WTC11 (cell line): ENCODE results near the gene PCBP3. TPM values are rescaled to one million over a fixed set of nuclear protein-coding genes. Genes with fewer than 3 reads are reported as not detected.

Experiments used
- ATAC-seq: fragments of 200-7000 bp; cut with Tn5 transposase; 2 replicates; pipeline ENCODE4 v1.10.0; 2021; ENCODE audit warnings: mild to moderate bottlenecking, moderate library complexity
- CTCF ChIA-PET: fragments of 300-600 bp; sonication (Branson Sonifier 250); formaldehyde crosslinking; loops from one replicate; lab custom pipeline; 2021; ENCODE audit warnings: antibody characterized with exemption; lab: Charles Lee
- POLR2A ChIA-PET: fragments of 350-600 bp; sonication (Branson Sonifier 250); formaldehyde crosslinking; loops from one replicate; lab custom pipeline; 2021; ENCODE audit warnings: antibody characterized with exemption; lab: Charles Lee
- DNase-seq: peaks from one replicate; pipeline ENCODE4 v3.0.0; 2021; ENCODE audit warnings: low spot score
- H3K27ac Mint-ChIP-seq: 2 replicates; pipeline ENCODE4 v1.8.0; 2021; ENCODE audit warnings: mixed read lengths
- H3K27me3 Mint-ChIP-seq: 2 replicates; pipeline ENCODE4 v1.8.0; 2021; ENCODE audit warnings: low read depth, mild to moderate bottlenecking, moderate library complexity, mixed read lengths
- H3K36me3 Mint-ChIP-seq: 2 replicates; pipeline ENCODE4 v1.8.0; 2021; ENCODE audit warnings: mixed read lengths
- H3K4me1 Mint-ChIP-seq: 2 replicates; pipeline ENCODE4 v1.8.0; 2022; ENCODE audit warnings: mixed read lengths
- H3K4me3 Mint-ChIP-seq: 2 replicates; pipeline ENCODE4 v1.8.0; 2021; ENCODE audit warnings: mild to moderate bottlenecking, moderate library complexity, mixed read lengths
- H3K9me3 Mint-ChIP-seq: 2 replicates; pipeline ENCODE4 v1.8.0; 2021; ENCODE audit warnings: mixed read lengths
- ESRRA ChIP-seq: sonication (generic); formaldehyde crosslinking; IDR thresholded peaks from 2 replicates; pipeline ENCODE4 v1.8.1; 2022; ENCODE audit warnings: mild to moderate bottlenecking, missing genetic modification reagents, borderline replicate concordance
- FOXK1 ChIP-seq: sonication (generic); formaldehyde crosslinking; IDR thresholded peaks from 2 replicates; pipeline ENCODE4 v1.8.0; 2022; ENCODE audit warnings: mild to moderate bottlenecking, moderate library complexity, missing genetic modification reagents
- HMGA2 ChIP-seq: fragments of 250-450 bp; sonication (Bioruptor Pico); IDR thresholded peaks from 2 replicates; pipeline ENCODE4 v1.4.0; 2021; ENCODE audit warnings: mild to moderate bottlenecking, moderate library complexity
- MYBL2 ChIP-seq: sonication (generic); formaldehyde crosslinking; IDR thresholded peaks from 2 replicates; pipeline ENCODE4 v1.8.1; 2023; ENCODE audit warnings: mild to moderate bottlenecking, moderate library complexity, missing genetic modification reagents
- RELA ChIP-seq: sonication (generic); formaldehyde crosslinking; IDR thresholded peaks from 2 replicates; pipeline ENCODE4 v1.8.1; 2022; ENCODE audit warnings: missing genetic modification reagents, mild to moderate bottlenecking, borderline replicate concordance
- SMAD3 ChIP-seq: sonication (generic); formaldehyde crosslinking; IDR thresholded peaks from 2 replicates; pipeline ENCODE4 v1.8.0; 2022; ENCODE audit warnings: missing genetic modification reagents, mild to moderate bottlenecking, borderline replicate concordance
- SOX15 ChIP-seq: fragments of 250-450 bp; sonication (Bioruptor Pico); IDR thresholded peaks from 2 replicates; pipeline ENCODE4 v1.9.0; 2021; ENCODE audit warnings: mild to moderate bottlenecking
- ZNF317 ChIP-seq: sonication (generic); formaldehyde crosslinking; IDR thresholded peaks from 2 replicates; pipeline ENCODE4 v1.8.1; 2023; ENCODE audit warnings: low read depth, mild to moderate bottlenecking, moderate library complexity, missing genetic modification reagents, borderline replicate concordance
- total RNA-seq: library from RNA; stranded (reverse); gene quantifications from 3 replicates; pipeline ENCODE4 v1.2.3, GENCODE V29; 2021
- TF ChIP-seq, protein P1 (sequence below): sonication (generic); formaldehyde crosslinking; conservative IDR thresholded peaks from 2 replicates; pipeline ENCODE4 v1.8.1; 2022; ENCODE audit warnings: mild to moderate bottlenecking, missing genetic modification reagents
- TF ChIP-seq, protein P2 (sequence below): sonication (generic); formaldehyde crosslinking; IDR thresholded peaks from 2 replicates; pipeline ENCODE4 v1.8.1; 2023; ENCODE audit warnings: mild to moderate bottlenecking, missing genetic modification reagents, moderate library complexity
- TF ChIP-seq, protein P3 (sequence below): fragments of 250-450 bp; sonication (Bioruptor Pico); IDR thresholded peaks from 2 replicates; pipeline ENCODE4 v2.1.2; 2022; ENCODE audit warnings: mild to moderate bottlenecking, moderate library complexity
- TF ChIP-seq, protein P4 (sequence below): sonication (generic); formaldehyde crosslinking; IDR thresholded peaks from 2 replicates; pipeline ENCODE4 v1.8.1; 2022; ENCODE audit warnings: missing genetic modification reagents, borderline replicate concordance
- TF ChIP-seq, protein P5 (sequence below): fragments of 250-450 bp; sonication (Bioruptor Pico); IDR thresholded peaks from 2 replicates; pipeline ENCODE4 v1.9.0; 2021; ENCODE audit warnings: mild to moderate bottlenecking
- TF ChIP-seq, protein P6 (sequence below): sonication (generic); formaldehyde crosslinking; IDR thresholded peaks from 2 replicates; pipeline ENCODE4 v1.8.0; 2023; ENCODE audit warnings: missing genetic modification reagents
- TF ChIP-seq, protein P7 (sequence below): fragments of 250-450 bp; sonication (Bioruptor Pico); IDR thresholded peaks from 2 replicates; pipeline ENCODE4 v1.9.0; 2021; ENCODE audit warnings: moderate library complexity, mild to moderate bottlenecking, inconsistent platforms, borderline replicate concordance
- TF ChIP-seq, protein P8 (sequence below): sonication (generic); formaldehyde crosslinking; IDR thresholded peaks from 2 replicates; pipeline ENCODE4 v1.8.1; 2023; ENCODE audit warnings: mild to moderate bottlenecking, moderate library complexity, missing genetic modification reagents

The PCBP3 gene
- total RNA-seq, 1 experiment from 2014 or later: 8.5 TPM

DNA sequence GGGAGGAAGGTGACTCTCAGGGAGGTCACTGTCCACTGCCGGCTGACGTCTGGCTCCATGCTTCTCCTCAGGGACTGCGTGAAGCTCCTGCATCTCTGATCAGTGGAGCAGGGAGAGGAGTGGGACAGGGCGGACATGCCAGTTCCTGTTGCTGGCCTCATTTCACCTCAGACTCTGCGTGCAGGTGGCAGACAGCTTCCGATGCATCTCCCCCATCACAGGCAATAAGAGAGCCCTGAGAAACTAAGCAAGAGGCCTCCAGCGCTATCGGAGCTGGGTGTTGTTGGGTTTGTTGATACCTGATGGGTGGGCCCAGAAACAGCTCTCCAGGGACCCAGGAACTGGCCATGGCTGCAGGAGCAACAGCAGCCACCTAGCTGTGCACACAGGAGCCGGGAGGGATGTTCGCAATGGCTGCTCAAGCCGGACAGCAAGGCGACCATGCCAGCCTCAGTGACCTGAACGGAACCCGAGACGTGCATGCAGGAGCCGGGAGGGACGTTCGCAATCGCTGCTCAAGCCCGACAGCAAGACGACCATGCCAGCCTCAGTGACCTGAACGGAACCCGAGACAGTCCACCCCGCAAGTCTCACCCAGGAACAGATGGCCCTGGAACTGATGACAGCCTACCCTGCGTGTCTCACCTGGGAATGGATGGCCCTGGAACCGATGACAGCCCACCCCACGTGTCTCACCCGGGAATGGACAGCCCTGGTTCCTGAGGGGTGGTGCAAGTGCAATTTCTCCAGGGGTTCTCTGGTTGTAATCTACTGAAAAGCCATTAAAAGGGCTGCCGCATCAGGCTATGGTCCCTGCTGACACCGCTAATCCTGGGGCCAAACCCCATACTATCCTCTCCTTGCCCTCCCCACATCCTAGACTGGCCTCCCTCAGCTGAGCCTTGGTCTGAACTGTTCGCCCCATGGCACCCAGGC, 14.2 kb upstream of the PCBP3 start:
- ATAC-seq (no peak), DNase-seq (no peak)
- peaks cover 9% of the 10 kb centered on the region for H3K9me3 Mint-ChIP-seq
- H3K4me3 Mint-ChIP-seq: no peak overlapping the region
- no peaks in the 10 kb centered on the region for H3K4me1 Mint-ChIP-seq
- H3K36me3 Mint-ChIP-seq: peaks cover 2% of the 10 kb centered on the region; the same call in 1 of the 2 replicates
- H3K27me3 Mint-ChIP-seq: peaks cover 9% of the 10 kb centered on the region
- H3K27ac Mint-ChIP-seq: no peak overlapping the region
- TF ChIP-seq, protein P1, sequence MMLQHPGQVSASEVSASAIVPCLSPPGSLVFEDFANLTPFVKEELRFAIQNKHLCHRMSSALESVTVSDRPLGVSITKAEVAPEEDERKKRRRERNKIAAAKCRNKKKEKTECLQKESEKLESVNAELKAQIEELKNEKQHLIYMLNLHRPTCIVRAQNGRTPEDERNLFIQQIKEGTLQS (CRISPR knock-in tag): no peak
- no peak for TF ChIP-seq SMAD3 (CRISPR knock-in tag)
- TF ChIP-seq ZNF317: no peak
- TF ChIP-seq FOXK1 (CRISPR knock-in tag): no peak
- TF ChIP-seq, all 79 proteins: peak for 0
- ChIA-PET POLR2A (no interaction called here), CTCF (no interaction called here)

DNA sequence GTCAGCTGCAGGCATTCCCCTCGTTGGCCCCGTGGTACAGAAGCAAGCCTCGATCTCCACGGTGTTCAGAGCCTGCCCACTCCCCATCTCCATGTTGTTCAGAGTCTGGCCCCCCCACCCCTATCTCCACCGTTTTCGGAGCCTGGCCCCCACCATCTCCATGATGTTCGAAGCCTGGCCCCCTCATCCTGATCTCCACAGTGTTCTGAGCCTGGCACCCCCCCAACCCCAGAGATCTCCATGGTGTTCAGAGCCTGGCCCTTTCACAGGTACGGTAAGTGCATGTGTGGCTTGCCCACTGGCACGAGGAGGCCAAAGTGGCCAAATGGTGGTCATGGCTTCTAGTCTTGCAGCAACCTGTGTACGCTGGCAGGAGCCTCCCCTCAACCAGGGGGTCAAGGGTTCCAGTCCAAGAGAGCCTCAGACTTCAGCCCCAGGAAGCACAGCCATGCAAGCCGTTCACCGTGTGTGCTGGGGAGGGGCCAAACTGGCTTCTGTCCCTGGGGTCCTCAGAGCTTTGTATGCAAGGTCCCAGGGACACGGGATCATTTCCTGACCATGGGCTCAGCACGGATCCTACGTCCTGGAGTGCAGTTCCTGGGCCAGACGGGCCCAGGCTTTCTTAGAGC, 13.3 kb upstream of the PCBP3 start:
- 0 out of 2 replicates have a peak, but pooled peaks cover 4% of the 10 kb centered on the region for H3K9me3 Mint-ChIP-seq
- POLR2A ChIA-PET: no interaction called here
- TF ChIP-seq HMGA2 (CRISPR knock-in tag) (no peak), MYBL2 (CRISPR knock-in tag) (no peak), ESRRA (CRISPR knock-in tag) (no peak), SOX15 (CRISPR knock-in tag) (no peak), RELA (CRISPR knock-in tag) (no peak)
- TF ChIP-seq, protein P2, sequence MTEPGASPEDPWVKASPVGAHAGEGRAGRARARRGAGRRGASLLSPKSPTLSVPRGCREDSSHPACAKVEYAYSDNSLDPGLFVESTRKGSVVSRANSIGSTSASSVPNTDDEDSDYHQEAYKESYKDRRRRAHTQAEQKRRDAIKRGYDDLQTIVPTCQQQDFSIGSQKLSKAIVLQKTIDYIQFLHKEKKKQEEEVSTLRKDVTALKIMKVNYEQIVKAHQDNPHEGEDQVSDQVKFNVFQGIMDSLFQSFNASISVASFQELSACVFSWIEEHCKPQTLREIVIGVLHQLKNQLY (CRISPR knock-in tag): no peak
- TF ChIP-seq, protein P3, sequence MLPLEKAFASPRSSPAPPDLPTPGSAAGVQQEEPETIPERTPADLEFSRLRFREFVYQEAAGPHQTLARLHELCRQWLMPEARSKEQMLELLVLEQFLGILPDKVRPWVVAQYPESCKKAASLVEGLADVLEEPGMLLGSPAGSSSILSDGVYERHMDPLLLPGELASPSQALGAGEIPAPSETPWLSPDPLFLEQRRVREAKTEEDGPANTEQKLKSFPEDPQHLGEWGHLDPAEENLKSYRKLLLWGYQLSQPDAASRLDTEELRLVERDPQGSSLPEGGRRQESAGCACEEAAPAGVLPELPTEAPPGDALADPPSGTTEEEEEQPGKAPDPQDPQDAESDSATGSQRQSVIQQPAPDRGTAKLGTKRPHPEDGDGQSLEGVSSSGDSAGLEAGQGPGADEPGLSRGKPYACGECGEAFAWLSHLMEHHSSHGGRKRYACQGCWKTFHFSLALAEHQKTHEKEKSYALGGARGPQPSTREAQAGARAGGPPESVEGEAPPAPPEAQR (CRISPR knock-in tag): no peak
- TF ChIP-seq, protein P4, sequence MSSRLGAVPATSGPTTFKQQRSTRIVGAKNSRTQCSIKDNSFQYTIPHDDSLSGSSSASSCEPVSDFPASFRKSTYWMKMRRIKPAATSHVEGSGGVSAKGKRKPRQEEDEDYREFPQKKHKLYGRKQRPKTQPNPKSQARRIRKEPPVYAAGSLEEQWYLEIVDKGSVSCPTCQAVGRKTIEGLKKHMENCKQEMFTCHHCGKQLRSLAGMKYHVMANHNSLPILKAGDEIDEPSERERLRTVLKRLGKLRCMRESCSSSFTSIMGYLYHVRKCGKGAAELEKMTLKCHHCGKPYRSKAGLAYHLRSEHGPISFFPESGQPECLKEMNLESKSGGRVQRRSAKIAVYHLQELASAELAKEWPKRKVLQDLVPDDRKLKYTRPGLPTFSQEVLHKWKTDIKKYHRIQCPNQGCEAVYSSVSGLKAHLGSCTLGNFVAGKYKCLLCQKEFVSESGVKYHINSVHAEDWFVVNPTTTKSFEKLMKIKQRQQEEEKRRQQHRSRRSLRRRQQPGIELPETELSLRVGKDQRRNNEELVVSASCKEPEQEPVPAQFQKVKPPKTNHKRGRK: no peak
- TF ChIP-seq, protein P5, sequence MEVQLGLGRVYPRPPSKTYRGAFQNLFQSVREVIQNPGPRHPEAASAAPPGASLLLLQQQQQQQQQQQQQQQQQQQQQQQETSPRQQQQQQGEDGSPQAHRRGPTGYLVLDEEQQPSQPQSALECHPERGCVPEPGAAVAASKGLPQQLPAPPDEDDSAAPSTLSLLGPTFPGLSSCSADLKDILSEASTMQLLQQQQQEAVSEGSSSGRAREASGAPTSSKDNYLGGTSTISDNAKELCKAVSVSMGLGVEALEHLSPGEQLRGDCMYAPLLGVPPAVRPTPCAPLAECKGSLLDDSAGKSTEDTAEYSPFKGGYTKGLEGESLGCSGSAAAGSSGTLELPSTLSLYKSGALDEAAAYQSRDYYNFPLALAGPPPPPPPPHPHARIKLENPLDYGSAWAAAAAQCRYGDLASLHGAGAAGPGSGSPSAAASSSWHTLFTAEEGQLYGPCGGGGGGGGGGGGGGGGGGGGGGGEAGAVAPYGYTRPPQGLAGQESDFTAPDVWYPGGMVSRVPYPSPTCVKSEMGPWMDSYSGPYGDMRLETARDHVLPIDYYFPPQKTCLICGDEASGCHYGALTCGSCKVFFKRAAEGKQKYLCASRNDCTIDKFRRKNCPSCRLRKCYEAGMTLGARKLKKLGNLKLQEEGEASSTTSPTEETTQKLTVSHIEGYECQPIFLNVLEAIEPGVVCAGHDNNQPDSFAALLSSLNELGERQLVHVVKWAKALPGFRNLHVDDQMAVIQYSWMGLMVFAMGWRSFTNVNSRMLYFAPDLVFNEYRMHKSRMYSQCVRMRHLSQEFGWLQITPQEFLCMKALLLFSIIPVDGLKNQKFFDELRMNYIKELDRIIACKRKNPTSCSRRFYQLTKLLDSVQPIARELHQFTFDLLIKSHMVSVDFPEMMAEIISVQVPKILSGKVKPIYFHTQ (CRISPR knock-in tag): no peak
- TF ChIP-seq, protein P6, sequence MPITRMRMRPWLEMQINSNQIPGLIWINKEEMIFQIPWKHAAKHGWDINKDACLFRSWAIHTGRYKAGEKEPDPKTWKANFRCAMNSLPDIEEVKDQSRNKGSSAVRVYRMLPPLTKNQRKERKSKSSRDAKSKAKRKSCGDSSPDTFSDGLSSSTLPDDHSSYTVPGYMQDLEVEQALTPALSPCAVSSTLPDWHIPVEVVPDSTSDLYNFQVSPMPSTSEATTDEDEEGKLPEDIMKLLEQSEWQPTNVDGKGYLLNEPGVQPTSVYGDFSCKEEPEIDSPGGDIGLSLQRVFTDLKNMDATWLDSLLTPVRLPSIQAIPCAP (CRISPR knock-in tag): no peak
- TF ChIP-seq, protein P7, sequence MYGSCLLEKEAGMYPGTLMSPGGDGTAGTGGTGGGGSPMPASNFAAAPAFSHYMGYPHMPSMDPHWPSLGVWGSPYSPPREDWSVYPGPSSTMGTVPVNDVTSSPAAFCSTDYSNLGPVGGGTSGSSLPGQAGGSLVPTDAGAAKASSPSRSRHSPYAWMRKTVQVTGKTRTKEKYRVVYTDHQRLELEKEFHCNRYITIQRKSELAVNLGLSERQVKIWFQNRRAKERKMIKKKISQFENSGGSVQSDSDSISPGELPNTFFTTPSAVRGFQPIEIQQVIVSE (CRISPR knock-in tag): no peak
- TF ChIP-seq, protein P8, sequence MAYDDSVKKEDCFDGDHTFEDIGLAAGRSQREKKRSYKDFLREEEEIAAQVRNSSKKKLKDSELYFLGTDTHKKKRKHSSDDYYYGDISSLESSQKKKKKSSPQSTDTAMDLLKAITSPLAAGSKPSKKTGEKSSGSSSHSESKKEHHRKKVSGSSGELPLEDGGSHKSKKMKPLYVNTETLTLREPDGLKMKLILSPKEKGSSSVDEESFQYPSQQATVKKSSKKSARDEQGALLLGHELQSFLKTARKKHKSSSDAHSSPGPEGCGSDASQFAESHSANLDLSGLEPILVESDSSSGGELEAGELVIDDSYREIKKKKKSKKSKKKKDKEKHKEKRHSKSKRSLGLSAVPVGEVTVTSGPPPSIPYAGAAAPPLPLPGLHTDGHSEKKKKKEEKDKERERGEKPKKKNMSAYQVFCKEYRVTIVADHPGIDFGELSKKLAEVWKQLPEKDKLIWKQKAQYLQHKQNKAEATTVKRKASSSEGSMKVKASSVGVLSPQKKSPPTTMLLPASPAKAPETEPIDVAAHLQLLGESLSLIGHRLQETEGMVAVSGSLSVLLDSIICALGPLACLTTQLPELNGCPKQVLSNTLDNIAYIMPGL: no peak

More for the DNA sequence above, 13.3 kb upstream of the PCBP3 start:
- no peak for DNase-seq
- H3K27ac Mint-ChIP-seq: no peak overlapping the region
- CTCF ChIA-PET: no interaction called here
- no peak for ATAC-seq
- peaks cover 2% of the 10 kb centered on the region; the same call in 1 of the 2 replicates for H3K36me3 Mint-ChIP-seq
- H3K4me3 Mint-ChIP-seq: no peak overlapping the region
- H3K27me3 Mint-ChIP-seq: peaks cover 7% of the 10 kb centered on the region
- H3K4me1 Mint-ChIP-seq: no peaks in the 10 kb centered on the region
